H54 (cell line): ENCODE results near the gene SEC23B.
A peak's percentile ranks its signal among the peaks of the same experiment; 100 is the strongest.

ENCODE experiments used
- DNase-seq: peaks from one replicate; pipeline ENCODE4 v3.0.0; 2011; ENCODE audit warnings: low spot score, mixed read lengths; ENCODE audit not compliant: insufficient read length
- FAIRE-seq: peaks from 3 replicates; lab custom pipeline; 2011; peaks lifted over from hg19 to GRCh38; lab: Jason Lieb, UNC
- POLR2A ChIP-seq: IDR thresholded peaks from 2 replicates; pipeline ENCODE4 v1.6.1; 2011; ENCODE audit warnings: low read depth, mild to moderate bottlenecking, low read length

SEC23B gene

GRCh38 chr20:18585134-18585533, 77.4 kb downstream of the SEC23B start:
- FAIRE-seq: no peak
- no peak for DNase-seq
- no peak for TF ChIP-seq POLR2A

GRCh38 chr20:18587665-18588573, 80.2 kb downstream of the SEC23B start, which contains the start of gene DTD1:
Gene DTD1 (plus strand): TSS chr20:18588054. CDS start chr20:18588073, 19 bp downstream.
- FAIRE-seq (peak; percentile 30), DNase-seq (peak; percentile 90)
- peak; percentile 69 for TF ChIP-seq POLR2A

GRCh38 chr20:18588574-18588933, 80.8 kb downstream of the SEC23B start:
- FAIRE-seq (no peak), DNase-seq (no peak)
- no peak for TF ChIP-seq POLR2A

- DNase-seq: no peak
- TF ChIP-seq POLR2A: no peak
- no peak for FAIRE-seq
Observed at GRCh38 chr20:18589941-18590674, 82.4 kb downstream of the SEC23B start.

GRCh38 chr20:18596270-18596669, 88.5 kb downstream of the SEC23B start:
- DNase-seq (no peak), FAIRE-seq (no peak)
- TF ChIP-seq POLR2A: no peak

GRCh38 chr20:18609741-18610140, 102.0 kb downstream of the SEC23B start:
- TF ChIP-seq POLR2A: no peak
- DNase-seq (no peak), FAIRE-seq (no peak)
